Adipose tissue (tissue), 3 donors: ENCODE data around the gene SLC1A1. TPM values are rescaled to one million over a fixed set of nuclear protein-coding genes. Genes with fewer than 3 reads are reported as not detected.
"Not testable (repeated sequence)": the region's sequence is repeated elsewhere in the genome, so short reads cannot be mapped to it uniquely, and the experiment has no call there.

Experiments
- H3K27ac ChIP-seq: one replicate; pipeline ENCODE4 v1.5.1; 2013; ENCODE audit warnings: low read depth, low read length
- WGBS, 3 donors: extraction: QIAGEN DNeasy Blood & Tissue Kit; methylation state at CpG; one replicate each; pipeline ENCODE4 v1.1.7; 2013; 5-methylcytosine and 5-hydroxymethylcytosine counted together
- polyA plus RNA-seq, 3 donors: library from polyadenylated mRNA; stranded (reverse); fragments of 200-250 nt; gene quantifications; one replicate each; pipeline ENCODE4 v1.2.3, GENCODE V29; 2013
- donor health status: healthy with polysubstance abuse.
- donor health status: Bipolar disorder and iron deficiency.
- donor health status: healthy.

The SLC1A1 gene
- polyA plus RNA-seq, 3 donors = 0.81 to 2.6 (median 1.2) TPM

DNA sequence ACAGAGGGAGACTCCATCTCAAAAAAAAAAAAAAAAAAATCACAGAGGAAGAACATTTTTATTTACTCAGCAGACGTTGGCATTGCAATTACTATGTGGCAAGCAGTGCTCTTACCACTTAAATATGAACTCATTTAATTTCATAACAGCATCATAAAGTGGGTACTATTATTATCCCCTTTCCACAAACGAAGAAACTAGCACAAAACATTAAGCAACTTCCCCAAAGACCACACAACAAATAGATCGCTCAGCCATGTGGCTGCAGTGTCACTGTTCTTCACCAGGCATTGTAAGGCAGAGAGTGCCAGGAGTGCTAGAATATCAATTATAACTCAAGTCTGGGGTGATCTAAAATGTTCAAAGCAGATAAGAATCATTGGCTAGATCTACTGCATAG is 102.0 kb downstream of the SLC1A1 start:
- H3K27ac ChIP-seq = no peak overlapping the region
- 54 to 81% (median 55%) methylated on average over 3 of the region's 3 CpGs for WGBS, 3 donors

DNA sequence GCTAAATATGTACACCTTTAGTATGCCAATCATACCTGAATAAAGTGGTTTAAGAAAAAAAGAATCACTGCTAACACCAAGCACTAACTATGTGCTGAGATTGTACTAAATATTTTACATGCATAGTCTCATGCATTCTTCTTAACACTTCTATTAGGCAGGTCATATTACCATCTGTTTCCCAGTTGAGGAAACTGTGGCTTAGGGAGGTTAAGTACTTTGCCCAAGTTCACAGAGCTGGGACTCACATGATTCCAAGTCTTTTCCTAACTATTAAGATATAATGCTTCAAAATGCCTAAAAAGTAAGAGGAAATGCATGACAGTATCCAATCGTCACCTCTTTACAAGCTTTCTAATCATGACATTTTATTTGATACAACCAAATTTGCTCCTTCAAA is 102.6 kb downstream of the SLC1A1 start:
- no peak overlapping the region for H3K27ac ChIP-seq
- 74 to 83% (median 76%) methylated on average over 1 of the region's 1 CpG for WGBS, 3 donors

DNA sequence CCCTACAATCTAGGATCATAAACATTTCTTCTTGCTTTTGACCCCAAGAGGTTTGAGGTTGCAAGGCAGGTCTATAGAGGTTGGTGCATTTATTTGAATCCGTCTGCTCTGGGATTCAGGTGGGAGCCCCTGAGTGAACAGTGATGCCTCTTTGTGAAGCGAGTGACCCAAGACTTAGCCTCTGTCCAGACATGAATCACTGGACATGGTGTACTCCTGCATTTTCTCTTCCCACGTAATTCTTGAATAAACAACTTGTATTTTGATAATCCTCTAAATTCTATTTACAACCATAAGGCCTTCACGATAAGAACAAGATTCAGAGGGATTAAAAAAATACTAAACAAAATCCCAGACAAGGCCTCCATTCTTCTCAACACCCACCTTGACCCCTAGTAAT is 104.3 kb downstream of the SLC1A1 start:
- H3K27ac ChIP-seq = no peak overlapping the region
- 91 to 97% (median 92%) methylated on average over 4 of the region's 4 CpGs for WGBS, 3 donors

DNA sequence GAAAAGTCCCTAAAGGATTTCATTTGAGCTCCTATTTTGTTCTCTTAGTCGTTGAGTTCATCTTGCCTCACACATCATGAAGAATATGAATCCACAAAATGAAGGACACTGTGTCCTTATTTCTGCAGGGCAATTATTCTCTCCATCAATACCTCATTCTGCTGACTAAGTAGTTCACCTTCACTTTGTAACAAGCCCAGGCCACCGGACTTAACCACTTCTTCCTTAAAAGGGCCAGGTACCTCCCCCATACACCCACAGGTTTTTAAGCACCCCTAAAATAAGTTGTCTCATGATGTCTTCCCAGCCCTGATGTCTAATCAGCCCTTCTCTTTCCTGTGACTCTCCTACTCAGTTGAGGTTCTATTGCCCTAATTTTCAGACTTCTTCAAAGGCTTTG is 104.7 kb downstream of the SLC1A1 start:
- WGBS, 3 donors = 62 to 87% (median 86%) methylated on average over 2 of the region's 2 CpGs
- no peak overlapping the region for H3K27ac ChIP-seq

- H3K27ac ChIP-seq = no peak overlapping the region
- 52 to 84% (median 61%) methylated on average over 11 of the region's 11 CpGs for WGBS, 3 donors
These were observed 106.1 kb downstream of the SLC1A1 start for GRCh38 chr9:4596165-4596922.

GRCh38 chr9:4600368-4600767 is 110.1 kb downstream of the SLC1A1 start:
- WGBS, 3 donors = 56 to 95% (median 62%) methylated on average over 1 of the region's 1 CpG
- no peak overlapping the region for H3K27ac ChIP-seq

DNA sequence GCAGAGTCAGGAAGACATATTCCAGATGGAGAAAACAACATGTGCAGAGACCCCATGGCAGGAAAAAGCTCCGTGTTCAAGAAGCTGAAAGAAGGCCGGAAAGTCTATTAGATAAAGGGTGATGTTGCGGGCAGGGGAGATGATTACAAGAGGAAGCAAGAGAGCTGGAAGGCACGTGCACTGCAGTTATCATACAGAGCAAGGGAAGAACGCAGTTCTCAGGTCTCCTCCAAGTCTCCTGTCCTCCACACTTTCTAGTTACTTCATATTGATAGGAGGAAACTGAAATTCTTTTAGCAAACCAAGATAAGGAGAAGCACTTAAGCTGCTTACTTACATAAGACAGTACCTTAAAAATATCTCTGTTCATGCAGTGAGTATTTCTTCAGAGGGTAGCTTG is 113.6 kb downstream of the SLC1A1 start:
- 78 to 85% (median 79%) methylated on average over 5 of the region's 5 CpGs for WGBS, 3 donors
- H3K27ac ChIP-seq = no peak overlapping the region

DNA sequence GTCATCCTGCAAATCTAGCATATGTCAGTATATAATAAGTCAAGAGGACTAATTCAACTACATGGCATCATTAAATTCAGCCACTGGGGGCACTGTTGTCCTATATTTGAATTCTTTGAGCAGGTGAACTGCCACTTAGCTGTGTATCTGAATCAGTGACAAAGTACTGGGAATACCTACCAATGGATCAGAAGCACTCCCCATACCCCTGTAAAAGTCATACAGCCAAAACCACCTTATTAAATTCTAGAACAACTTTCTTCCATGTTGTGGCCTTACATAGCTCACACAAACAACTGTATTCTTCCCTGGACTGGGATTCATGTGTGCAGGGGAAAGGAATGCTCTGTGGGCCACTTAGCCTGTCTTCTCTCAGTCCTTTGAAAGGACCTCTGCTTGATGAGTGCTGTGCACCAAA is 114.4 kb downstream of the SLC1A1 start:
- H3K27ac ChIP-seq = no peak overlapping the region

GRCh38 chr9:4606033-4606432 is 115.8 kb downstream of the SLC1A1 start:
- WGBS, 3 donors = 82 to 89% (median 83%) methylated on average over 8 to 11 of the region's 15 CpGs
- not testable (repeated sequence) for H3K27ac ChIP-seq

DNA sequence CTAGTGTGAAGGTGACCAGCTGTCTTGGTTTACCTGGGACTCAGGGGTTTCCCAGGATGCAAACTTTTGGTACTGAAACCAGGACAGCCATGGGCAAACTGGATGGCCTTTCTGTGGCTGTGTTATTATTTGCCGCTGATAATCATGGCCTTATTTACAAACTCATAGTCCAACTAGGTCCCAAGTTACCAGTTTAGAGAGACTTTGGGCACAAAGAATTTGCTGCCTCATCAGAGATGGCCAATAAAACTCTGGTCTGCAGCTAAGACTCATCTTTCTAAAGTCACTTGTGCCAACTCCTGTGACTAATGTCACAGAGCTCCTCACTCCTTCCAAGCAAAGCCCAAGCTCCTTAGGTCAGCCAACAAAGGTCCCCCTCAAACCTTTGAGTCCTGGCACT is 124.4 kb downstream of the SLC1A1 start:
- WGBS, 3 donors = 88 to 100% (median 89%) methylated on average over 1 of the region's 1 CpG
- H3K27ac ChIP-seq = no peak overlapping the region

- H3K27ac ChIP-seq = no peak overlapping the region
- WGBS, 3 donors = 57 to 70% (median 60%) methylated on average over 4 of the region's 4 CpGs
These were observed 125.0 kb downstream of the SLC1A1 start for GRCh38 chr9:4615251-4615650.

DNA sequence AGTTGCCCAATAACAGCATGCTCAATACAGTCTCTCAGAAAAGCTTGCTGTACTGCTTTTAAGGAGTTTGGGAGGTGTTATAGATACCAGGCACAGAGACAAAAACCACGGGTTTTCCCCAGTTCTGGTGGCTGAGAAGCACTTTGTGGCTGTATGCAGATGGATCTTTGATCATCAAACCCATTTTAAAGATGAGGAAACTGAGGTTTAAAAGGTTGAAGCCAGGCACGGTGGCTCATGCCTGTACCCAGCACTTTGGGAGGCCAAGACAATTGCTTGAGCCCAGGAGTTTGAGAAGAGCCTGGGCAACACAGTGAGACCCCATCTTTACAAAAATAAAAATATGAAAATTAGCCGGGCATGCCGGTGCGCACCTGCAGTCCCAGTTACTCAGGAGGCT is 125.5 kb downstream of the SLC1A1 start:
- WGBS, 3 donors = 84 to 93% (median 87%) methylated on average over 5 of the region's 5 CpGs
- no peak overlapping the region for H3K27ac ChIP-seq

GRCh38 chr9:4617752-4618151 is 127.5 kb downstream of the SLC1A1 start:
- WGBS, 3 donors = 65 to 72% (median 72%) methylated on average over 3 of the region's 3 CpGs
- H3K27ac ChIP-seq = no peak overlapping the region

GRCh38 chr9:4618700-4619099 is 128.4 kb downstream of the SLC1A1 start:
- WGBS, 3 donors = 77 to 98% (median 82%) methylated on average over 2 of the region's 2 CpGs
- no peak overlapping the region for H3K27ac ChIP-seq

DNA sequence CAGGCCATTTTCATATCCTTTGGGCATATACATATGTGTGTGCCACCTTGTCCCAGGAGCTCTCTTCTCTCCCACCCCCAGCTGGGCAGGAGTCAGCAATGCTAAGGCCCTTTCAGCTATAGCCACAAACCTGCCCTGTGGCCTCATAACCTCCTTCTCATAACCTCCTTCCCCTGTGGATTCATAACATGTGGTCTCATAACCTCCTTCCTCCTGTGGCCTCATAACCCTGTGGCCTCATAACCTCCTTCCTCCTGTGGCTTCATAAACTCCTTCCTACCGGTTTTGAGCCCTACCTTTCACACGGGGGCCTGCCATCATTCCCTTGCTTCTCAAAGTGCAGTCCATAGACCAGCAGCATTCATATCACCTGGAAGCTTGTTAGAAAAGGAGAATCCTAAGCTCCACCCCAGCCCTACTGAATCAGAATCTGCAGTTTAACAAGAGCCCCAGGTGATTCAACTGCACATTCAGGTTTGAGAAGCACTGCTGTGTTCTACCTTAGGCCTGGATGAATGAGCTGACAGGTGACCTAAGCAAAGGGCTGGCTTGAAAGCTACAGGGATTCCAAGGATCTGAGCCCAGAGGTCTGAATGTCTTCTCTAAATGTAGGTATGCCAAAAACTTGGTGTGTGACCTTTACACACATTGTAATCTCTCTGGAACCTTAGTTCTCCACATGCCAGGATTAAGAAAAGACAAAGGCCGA is 129.9 kb downstream of the SLC1A1 start:
- WGBS, 3 donors = 56 to 83% (median 63%) methylated on average over 3 of the region's 3 CpGs
- no peak overlapping the region for H3K27ac ChIP-seq

DNA sequence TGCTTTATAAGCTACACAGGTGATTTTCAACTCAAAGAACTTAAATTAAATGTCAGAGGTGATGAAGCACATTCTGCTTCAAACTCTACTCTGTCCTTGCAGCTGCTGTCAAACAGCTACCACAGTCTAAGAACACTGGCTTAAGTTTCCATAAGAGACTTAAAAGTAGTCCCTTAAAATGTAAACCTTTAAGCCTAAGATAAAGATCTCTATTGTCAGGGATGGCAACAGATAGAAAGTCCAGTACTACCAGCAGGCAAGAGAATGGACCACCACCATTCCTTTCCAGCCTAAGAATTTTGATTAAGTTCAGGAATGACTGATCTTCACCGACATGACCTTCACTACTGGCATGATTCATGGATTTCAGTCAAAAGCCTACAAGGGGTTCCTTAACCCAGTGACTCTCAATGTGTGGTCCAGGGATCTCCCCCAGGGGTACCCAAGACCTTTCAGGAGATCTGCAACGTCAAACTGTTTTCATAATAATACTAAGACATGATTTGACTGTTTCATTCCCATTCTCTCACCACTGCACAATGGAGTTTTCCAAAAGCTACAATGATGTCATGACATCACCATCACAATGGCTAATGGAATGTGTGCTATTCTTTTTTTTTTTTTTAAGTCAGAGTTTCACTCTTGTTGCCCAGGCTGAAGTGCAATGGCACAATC is 130.8 kb downstream of the SLC1A1 start:
- WGBS, 3 donors = 57 to 78% (median 76%) methylated on average over 2 of the region's 2 CpGs
- no peak overlapping the region for H3K27ac ChIP-seq

DNA sequence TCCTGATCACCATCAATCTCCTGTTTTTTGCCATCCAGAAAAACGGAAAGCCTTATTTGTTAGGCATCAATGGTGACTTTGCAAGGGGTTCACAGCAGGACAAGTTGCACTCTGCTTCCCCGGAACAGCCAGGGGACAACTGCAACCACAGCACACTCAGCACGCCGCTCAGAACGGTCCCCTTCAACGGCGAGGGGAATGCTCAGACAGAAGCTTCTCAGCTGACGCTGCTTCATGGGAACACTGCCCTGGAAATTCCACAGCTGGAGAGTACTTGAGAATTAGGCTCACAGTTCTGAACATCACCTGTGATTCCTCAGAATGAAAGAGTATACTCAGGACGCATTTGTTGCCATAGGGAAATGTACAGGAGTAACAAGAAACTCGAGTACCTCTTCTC is 131.7 kb downstream of the SLC1A1 start:
- H3K27ac ChIP-seq = no peak overlapping the region
- WGBS, 3 donors = 81 to 86% (median 81%) methylated on average over 10 of the region's 10 CpGs

GRCh38 chr9:4630836-4631235 is 140.6 kb downstream of the SLC1A1 start:
- no peak overlapping the region for H3K27ac ChIP-seq
- 45 to 62% (median 48%) methylated on average over 2 of the region's 2 CpGs for WGBS, 3 donors
